NOMO-1 (cell line): ENCODE data around the gene AP3B1.
A peak's percentile ranks its signal among the peaks of the same experiment; 100 is the strongest.

Experiments used
- DNase-seq, 2 experiments: peaks; one replicate each; lab custom pipeline; 2025; ENCODE audit not compliant: unreplicated experiment in 2 of 2; lab: John Stamatoyannopoulos, UW

The AP3B1 gene

GRCh38 chr5:77983482-77984199 lies 310.9 kb downstream of the AP3B1 start:
- DNase-seq = no peak

GRCh38 chr5:77981820-77982219 lies 312.7 kb downstream of the AP3B1 start:
- no peak for DNase-seq

GRCh38 chr5:77974576-77974975 lies 319.9 kb downstream of the AP3B1 start:
- no peak for DNase-seq

- DNase-seq = no peak
Measured at GRCh38 chr5:77973253-77973609, 321.3 kb downstream of the AP3B1 start.

GRCh38 chr5:77972469-77973252 lies 321.8 kb downstream of the AP3B1 start:
- peak; percentile 52 to 59 for DNase-seq

- peak; percentile 69 to 81 for DNase-seq
Measured at GRCh38 chr5:77971776-77972468, 322.6 kb downstream of the AP3B1 start.

GRCh38 chr5:77970891-77971290 lies 323.6 kb downstream of the AP3B1 start:
- no peak for DNase-seq

GRCh38 chr5:77963795-77964194 lies 330.7 kb downstream of the AP3B1 start:
- DNase-seq = no peak

GRCh38 chr5:77960863-77961396 lies 333.6 kb downstream of the AP3B1 start:
- DNase-seq = peak; percentile 4 to 33

- DNase-seq = no peak
Measured at GRCh38 chr5:77960305-77960704, 334.2 kb downstream of the AP3B1 start.

- DNase-seq = no peak
Measured at GRCh38 chr5:77958642-77959330, 335.7 kb downstream of the AP3B1 start.

- DNase-seq = no peak
Measured at GRCh38 chr5:77957931-77958521, 336.5 kb downstream of the AP3B1 start.

- no peak for DNase-seq
Measured at GRCh38 chr5:77957516-77957915, 337.0 kb downstream of the AP3B1 start.

- DNase-seq = no peak
Measured at GRCh38 chr5:77957081-77957480, 337.4 kb downstream of the AP3B1 start.

- DNase-seq = no peak
Measured at GRCh38 chr5:77955577-77955976, 338.9 kb downstream of the AP3B1 start.

- no peak for DNase-seq
Measured at GRCh38 chr5:77953374-77953773, 341.1 kb downstream of the AP3B1 start.

GRCh38 chr5:77952636-77953212 lies 341.8 kb downstream of the AP3B1 start:
- no peak for DNase-seq
